Gastrocnemius medialis (tissue), 4 donors: ENCODE measurements around the gene LRMDA. TPM values are rescaled to one million over a fixed set of nuclear protein-coding genes. Genes with fewer than 3 reads are reported as not detected.

ENCODE experiments used
- ATAC-seq, 2 donors: fragments of 150-250 bp; one replicate each; pipeline ENCODE4 v1.9.1; 2016
- DNase-seq, 2 donors: peaks; one replicate each; pipeline ENCODE4 v3.0.0-alpha.2; 2019
- H3K27ac ChIP-seq, 4 donors: fragments of 200-600 bp; sonication (generic); 1 replicate in 1 of 4; 2 replicates in 3 of 4; pipeline ENCODE4 v1.5.1; 2016 to 2018; ENCODE audit warnings: mild to moderate bottlenecking in 2 of 4, moderate library complexity in 1 of 4
- H3K27me3 ChIP-seq, 3 donors: fragments of 200-600 bp; sonication (generic) in 2 of 3; 1 replicate in 1 of 3; 2 replicates in 2 of 3; pipeline versions ENCODE4 v1.5.1 to v1.6.0; 2016 to 2019; ENCODE audit warnings: mild to moderate bottlenecking in 1 of 3, moderate library complexity in 1 of 3
- H3K36me3 ChIP-seq, 2 donors: fragments of 200-600 bp; sonication (generic) in 1 of 2; one replicate each; pipeline ENCODE4 v1.5.1; 2017 to 2018
- H3K4me1 ChIP-seq, 2 donors: fragments of 200-600 bp; sonication (generic) in 1 of 2; one replicate each; pipeline ENCODE4 v1.5.1; 2016 to 2017; ENCODE audit warnings: mild to moderate bottlenecking in 2 of 2
- H3K4me3 ChIP-seq, 4 donors: fragments of 200-600 bp; sonication (generic) in 3 of 4; 1 replicate in 1 of 4; 2 replicates in 3 of 4; pipeline ENCODE4 v1.5.1; 2016 to 2019; ENCODE audit warnings: mild to moderate bottlenecking in 2 of 4
- H3K9me3 ChIP-seq, 3 donors: fragments of 200-600 bp; sonication (generic) in 2 of 3; 1 replicate in 1 of 3; 2 replicates in 2 of 3; pipeline ENCODE4 v1.5.1; 2016 to 2019
- POLR2A ChIP-seq, 2 donors: fragments of 450-650 bp; IDR thresholded peaks; one replicate each; pipeline ENCODE4 v1.6.1; 2017; ENCODE audit warnings: antibody characterized with exemption in 2 of 2, mild to moderate bottlenecking in 2 of 2, moderate library complexity in 2 of 2
- in situ Hi-C, 4 donors: fragments of 200-750 bp; cut with MboI; loops; one replicate each; pipeline versions ENCODE4 v1.15.0 to v1.8.0; 2017; ENCODE audit warnings: low sequenced_read_pairs in 4 of 4
- intact Hi-C: fragments of 100-400 bp; cut with DNase I; formaldehyde crosslinking; loops from one replicate; pipeline ENCODE4 v1.15.1; 2023; ENCODE audit warnings: low total_unique reads
- total RNA-seq, 4 donors: library from RNA; depleted of rRNA; stranded (reverse); fragments of >200 nt; gene quantifications; one replicate each; pipeline versions ENCODE4 v1.1.0 to v1.2.3, GENCODE V29; 2016
- TF ChIP-seq, protein P1 (sequence below), 5 experiments: fragments of 450-650 bp in 3 of 5; fragments of 200-600 bp in 2 of 5; sonication (generic) in 2 of 5; IDR thresholded peaks in 4 of 5; conservative IDR thresholded peaks in 1 of 5; 1 replicate in 4 of 5; 2 replicates in 1 of 5; pipeline ENCODE4 v1.5.1; 2016 to 2019; ENCODE audit warnings: antibody characterized with exemption in 5 of 5, mild to moderate bottlenecking in 3 of 5, moderate library complexity in 3 of 5

LRMDA gene
- total RNA-seq, 4 donors from 2014 or later, result 0.80 to 4.5 (median 1.4) TPM

DNA sequence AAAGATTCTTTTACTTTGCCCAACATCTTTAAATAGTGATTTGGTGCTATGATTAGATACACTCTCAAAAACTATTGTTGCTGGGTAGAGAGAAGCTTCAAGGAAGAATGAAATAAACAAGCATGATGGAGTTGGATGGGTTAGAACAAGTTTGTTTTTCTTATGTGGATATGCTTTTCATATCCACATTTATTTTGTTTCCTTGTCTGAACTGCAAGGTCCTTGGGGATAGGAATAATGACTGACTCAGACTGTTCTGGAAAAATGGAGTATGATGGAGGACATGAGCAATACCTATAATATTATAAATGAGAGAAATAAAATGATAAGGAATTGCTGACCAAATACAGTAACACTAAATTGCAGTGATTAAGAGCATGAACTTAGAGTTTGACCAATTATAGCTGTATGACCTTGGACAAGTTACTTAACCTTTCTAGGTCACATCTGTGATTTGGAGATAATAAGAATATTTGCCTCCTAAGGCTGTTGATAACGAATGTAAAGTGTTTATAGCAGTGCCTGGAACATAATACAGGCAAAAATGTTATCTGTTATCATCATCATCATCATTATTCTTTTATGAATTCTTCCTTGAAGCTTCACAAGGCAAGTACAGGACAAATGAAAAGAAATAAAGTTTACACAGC is 847.5 kb downstream of the LRMDA start:
- H3K4me1 ChIP-seq, result no peaks in the 10 kb centered on the region
- H3K36me3 ChIP-seq, result no peaks in the 10 kb centered on the region
- no peak for ATAC-seq
- in situ Hi-C loops (no loop called here), intact Hi-C loops (no loop called here)
- no peaks in the 10 kb centered on the region for H3K9me3 ChIP-seq
- TF ChIP-seq, protein P1, sequence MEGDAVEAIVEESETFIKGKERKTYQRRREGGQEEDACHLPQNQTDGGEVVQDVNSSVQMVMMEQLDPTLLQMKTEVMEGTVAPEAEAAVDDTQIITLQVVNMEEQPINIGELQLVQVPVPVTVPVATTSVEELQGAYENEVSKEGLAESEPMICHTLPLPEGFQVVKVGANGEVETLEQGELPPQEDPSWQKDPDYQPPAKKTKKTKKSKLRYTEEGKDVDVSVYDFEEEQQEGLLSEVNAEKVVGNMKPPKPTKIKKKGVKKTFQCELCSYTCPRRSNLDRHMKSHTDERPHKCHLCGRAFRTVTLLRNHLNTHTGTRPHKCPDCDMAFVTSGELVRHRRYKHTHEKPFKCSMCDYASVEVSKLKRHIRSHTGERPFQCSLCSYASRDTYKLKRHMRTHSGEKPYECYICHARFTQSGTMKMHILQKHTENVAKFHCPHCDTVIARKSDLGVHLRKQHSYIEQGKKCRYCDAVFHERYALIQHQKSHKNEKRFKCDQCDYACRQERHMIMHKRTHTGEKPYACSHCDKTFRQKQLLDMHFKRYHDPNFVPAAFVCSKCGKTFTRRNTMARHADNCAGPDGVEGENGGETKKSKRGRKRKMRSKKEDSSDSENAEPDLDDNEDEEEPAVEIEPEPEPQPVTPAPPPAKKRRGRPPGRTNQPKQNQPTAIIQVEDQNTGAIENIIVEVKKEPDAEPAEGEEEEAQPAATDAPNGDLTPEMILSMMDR (IDR thresholded peaks at IDR 0.05 in 4 of 5, conservative IDR thresholded peaks at IDR 0.05 in 1 of 5), result no peak
- TF ChIP-seq POLR2A (IDR thresholded peaks at IDR 0.05), result no peak
- H3K27ac ChIP-seq, result no peak overlapping the region
- no peaks in the 10 kb centered on the region for H3K27me3 ChIP-seq
- H3K4me3 ChIP-seq, result no peak overlapping the region
- DNase-seq, result no peak

DNA sequence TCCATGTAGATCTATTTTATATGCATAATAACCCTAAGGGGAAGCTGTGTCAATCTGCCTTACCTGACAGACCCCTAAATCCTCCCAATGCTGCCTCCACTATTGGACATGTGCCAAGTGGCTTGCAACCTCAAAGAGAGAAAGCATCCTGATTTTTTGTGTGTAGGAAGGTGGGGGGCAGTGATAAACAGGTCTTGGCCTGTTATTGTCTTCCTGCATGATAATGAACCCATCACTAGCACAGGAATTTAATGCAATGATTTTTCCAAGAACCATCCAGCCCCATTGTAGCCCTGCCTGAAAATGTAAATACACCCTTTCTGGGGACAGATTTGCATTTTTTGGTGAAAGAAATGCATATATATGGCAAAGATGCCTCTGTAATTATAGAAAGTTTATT is 850.2 kb downstream of the LRMDA start:
- intact Hi-C loops, result no loop called here
- H3K4me1 ChIP-seq, result no peaks in the 10 kb centered on the region

DNA sequence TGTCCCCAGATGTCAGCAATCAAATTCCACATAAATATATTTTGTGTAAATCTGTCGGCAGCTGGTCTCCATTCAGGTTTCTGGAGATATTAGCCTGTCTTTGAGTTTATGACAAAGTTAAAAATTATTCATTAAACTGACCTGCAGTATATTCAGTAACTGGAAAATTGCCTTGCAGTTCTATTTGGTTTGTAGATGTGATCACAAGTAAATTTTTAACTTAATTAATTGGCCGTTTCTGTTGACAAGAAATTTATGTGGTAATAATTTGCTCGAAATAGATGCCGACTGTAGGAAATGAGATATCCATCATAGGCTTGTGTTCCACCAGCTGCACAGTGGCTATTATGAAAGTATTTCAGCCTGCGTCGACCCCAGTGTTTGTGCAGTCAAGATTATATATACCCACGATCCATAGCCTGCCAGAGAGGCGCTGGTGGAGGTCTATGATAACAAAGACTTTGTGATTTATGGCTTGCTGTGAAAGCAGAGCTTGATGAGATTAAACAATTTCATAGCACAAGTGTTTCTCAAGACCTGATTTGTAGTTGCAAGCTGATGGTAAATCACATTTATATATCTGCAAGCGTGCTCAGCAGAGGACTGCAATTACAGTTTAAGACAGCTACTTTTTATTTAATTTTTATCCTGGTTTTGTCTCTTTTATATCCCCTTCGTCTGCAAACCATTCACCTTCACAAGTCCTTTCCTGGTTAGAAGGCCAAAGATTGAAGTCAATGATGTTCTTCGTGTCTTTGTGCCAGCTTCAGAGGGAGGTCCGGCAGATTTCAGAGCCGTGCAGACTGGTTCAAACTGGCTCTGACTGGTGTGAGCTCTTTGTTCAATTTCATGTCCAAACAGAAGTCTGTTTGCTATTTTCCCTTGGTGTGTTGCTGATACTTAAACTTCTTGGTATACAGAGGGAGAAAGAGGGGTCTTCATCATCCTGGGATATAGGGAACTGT is 850.9 kb downstream of the LRMDA start:
- no peaks in the 10 kb centered on the region for H3K4me1 ChIP-seq
- no peak for ATAC-seq
- no peak for TF ChIP-seq POLR2A (IDR thresholded peaks at IDR 0.05)
- TF ChIP-seq, protein P1 (IDR thresholded peaks at IDR 0.05 in 4 of 5, conservative IDR thresholded peaks at IDR 0.05 in 1 of 5), result no peak
- DNase-seq, result no peak
- in situ Hi-C loops, result no loop called here
- no peak overlapping the region for H3K4me3 ChIP-seq
- H3K27me3 ChIP-seq, result no peaks in the 10 kb centered on the region
- no peaks in the 10 kb centered on the region for H3K36me3 ChIP-seq
- no peak overlapping the region for H3K27ac ChIP-seq
- no peaks in the 10 kb centered on the region for H3K9me3 ChIP-seq
- intact Hi-C loops, result no loop called here

More for the DNA sequence above, 850.2 kb downstream of the LRMDA start:
- Histone ChIP-seq H3K4me3 (no peak overlapping the region), H3K27ac (no peak overlapping the region), H3K36me3 (no peaks in the 10 kb centered on the region), H3K27me3 (no peaks in the 10 kb centered on the region), H3K9me3 (no peaks in the 10 kb centered on the region)
- no peak for ATAC-seq
- in situ Hi-C loops, result no loop called here
- DNase-seq, result no peak
- TF ChIP-seq POLR2A (IDR thresholded peaks at IDR 0.05), result no peak

DNA sequence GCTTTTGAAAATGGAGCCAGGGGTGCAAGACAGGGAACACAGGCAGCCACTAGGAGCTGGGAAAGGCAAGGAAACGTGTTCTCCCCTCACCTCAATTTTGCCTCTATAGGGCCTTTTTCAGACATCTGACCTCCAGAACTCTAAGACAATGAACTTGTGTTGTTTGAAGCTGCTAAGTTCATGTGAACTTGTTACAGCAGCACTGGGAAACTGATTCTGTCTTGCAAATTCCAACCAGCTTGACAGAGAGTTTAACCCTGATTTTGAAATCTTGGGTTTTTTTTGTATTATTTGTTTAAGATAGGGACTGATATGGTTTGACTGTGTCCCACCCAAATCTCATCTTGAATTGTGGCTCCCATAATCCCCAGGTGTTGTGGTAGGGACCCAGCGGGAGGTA is 852.9 kb downstream of the LRMDA start:
- DNase-seq, result no peak
- H3K36me3 ChIP-seq, result no peaks in the 10 kb centered on the region
- H3K27ac ChIP-seq, result no peak overlapping the region
- ATAC-seq, result no peak
- TF ChIP-seq, protein P1 (IDR thresholded peaks at IDR 0.05 in 4 of 5, conservative IDR thresholded peaks at IDR 0.05 in 1 of 5), result no peak
- no peak for TF ChIP-seq POLR2A (IDR thresholded peaks at IDR 0.05)
- H3K27me3 ChIP-seq, result no peaks in the 10 kb centered on the region
- H3K4me1 ChIP-seq, result no peaks in the 10 kb centered on the region
- in situ Hi-C loops (no loop called here), intact Hi-C loops (no loop called here)
- no peak overlapping the region for H3K4me3 ChIP-seq
- H3K9me3 ChIP-seq, result no peaks in the 10 kb centered on the region

DNA sequence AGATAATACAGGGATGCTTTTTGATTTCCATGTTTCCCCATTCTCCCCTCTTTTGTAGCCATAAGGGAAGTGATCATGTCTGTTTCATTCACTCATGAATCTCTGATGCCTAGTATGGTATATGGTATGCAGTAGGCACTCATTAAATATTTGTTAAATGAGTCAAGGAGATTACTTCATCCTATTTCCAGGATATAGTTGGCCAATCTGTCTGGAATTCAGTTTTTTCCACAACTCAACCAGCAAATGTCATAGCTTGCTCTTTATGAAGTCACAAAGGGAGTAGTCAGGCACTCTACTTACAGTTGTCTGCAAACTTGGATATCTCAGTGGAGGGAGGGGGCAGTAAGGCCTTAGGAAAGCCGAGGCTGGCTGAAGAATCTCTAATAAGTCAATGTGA is 853.6 kb downstream of the LRMDA start:
- ATAC-seq, result no peak
- DNase-seq, result no peak
- H3K27me3 ChIP-seq, result no peaks in the 10 kb centered on the region
- H3K36me3 ChIP-seq, result no peaks in the 10 kb centered on the region
- no peak overlapping the region for H3K27ac ChIP-seq
- no peaks in the 10 kb centered on the region for H3K4me1 ChIP-seq
- H3K4me3 ChIP-seq, result no peak overlapping the region
- intact Hi-C loops (no loop called here), in situ Hi-C loops (no loop called here)
- no peaks in the 10 kb centered on the region for H3K9me3 ChIP-seq
- TF ChIP-seq, protein P1 (IDR thresholded peaks at IDR 0.05 in 4 of 5, conservative IDR thresholded peaks at IDR 0.05 in 1 of 5), result no peak
- no peak for TF ChIP-seq POLR2A (IDR thresholded peaks at IDR 0.05)
